Heart left ventricle (tissue), 13 donors: Measurements from ENCODE around the gene PLAGL2.

ENCODE experiments used
- CTCF ChIP-seq, 12 donors: fragments of 200-600 bp; sonication (generic) in 4 of 12; IDR thresholded peaks; one replicate each; pipeline versions ENCODE4 v1.5.0 to v1.8.0; 2018 to 2022; ENCODE audit warnings: antibody characterized with exemption in 12 of 12, mild to moderate bottlenecking in 5 of 12
- POLR2A ChIP-seq, 2 donors: fragments of 450-650 bp; IDR thresholded peaks; one replicate each; pipeline ENCODE4 v1.6.1; 2017; ENCODE audit warnings: antibody characterized with exemption in 2 of 2, mild to moderate bottlenecking in 2 of 2, moderate library complexity in 2 of 2
- donor health status: ischemic (EF 13 %, LVEDD 7.1; RV severe dilation, severe dysfunction).
- donor health status: DM: no; HTN: yes; CAD: no.
- donor health status: DM: no; HTN: no; CAD: no.
- donor health status: ischemic (EF 25% LVEDD 6.9; RV normal size, moderate dysfunction).
- donor health status: ischemic (EF 25% LVEDD 5.7; RV mildly dilated, moderate dysfunction).
- donor health status: ischemic (EF 35%, LVEDD 5.7; RV mildly dilated, moderate dysfunction).
- donor health status: nonischemic (EF 11% LVEDD 7.7; RV severe dilation, severe dysfunction).
- donor health status: DM: yes; HTN: yes; CAD: no.
- donor health status: PGD.
- donor health status: ischemic (EF 29% LVEDD 5.4; RV normal size, mild dysfunction).
- donor health status: nonischemic (EF 23%, LVEDD 6.1; RV moderate dilation, normal function).

GRCh38 chr20:32204205-32205109 is 3.1 kb downstream of the PLAGL2 start:
- no peak for TF ChIP-seq CTCF (IDR thresholded peaks at IDR 0.05)
- TF ChIP-seq POLR2A (IDR thresholded peaks at IDR 0.05) = no peak
